ENCODE measurements around the gene ZC3H7B.
"Not testable (repeated sequence)": the region's sequence is repeated elsewhere in the genome, so short reads cannot be mapped to it uniquely, and the experiment has no call there.

Gene ZC3H7B

GRCh38 chr22:41285820-41286638, 15.3 kb upstream of the ZC3H7B start, which contains the start of gene RANGAP1:
Gene RANGAP1 (minus strand): TSS chr22:41286187. CDS start chr22:41281044, 5,143 bp downstream.
- DNase-seq = peak; percentile 100

GRCh38 chr22:41286639-41287091, 14.7 kb upstream of the ZC3H7B start:
- peak; percentile 75 for DNase-seq

GRCh38 chr22:41288245-41288946, 12.9 kb upstream of the ZC3H7B start:
- peak; percentile 32 for DNase-seq

- DNase-seq = no peak
Measured at GRCh38 chr22:41289671-41290070, 11.7 kb upstream of the ZC3H7B start.

GRCh38 chr22:41290262-41291221, 10.8 kb upstream of the ZC3H7B start:
- no peak for DNase-seq

GRCh38 chr22:41294816-41295215, 6.5 kb upstream of the ZC3H7B start:
- DNase-seq = not testable (repeated sequence)

- no peak for DNase-seq
Measured at GRCh38 chr22:41296826-41297667, 4.3 kb upstream of the ZC3H7B start.

- no peak for DNase-seq
Measured at GRCh38 chr22:41300661-41301060, 664 bp upstream of the ZC3H7B start.

- no peak for DNase-seq
Measured at GRCh38 chr22:41302021-41302767, 869 bp downstream of the ZC3H7B start.

- no peak for DNase-seq
Measured at GRCh38 chr22:41302811-41303210, 1.5 kb downstream of the ZC3H7B start.

GRCh38 chr22:41305646-41306045, 4.3 kb downstream of the ZC3H7B start:
- no peak for DNase-seq

GRCh38 chr22:41308054-41308453, 6.7 kb downstream of the ZC3H7B start:
- no peak for DNase-seq

GRCh38 chr22:41308544-41308947, 7.2 kb downstream of the ZC3H7B start:
- DNase-seq = no peak

- DNase-seq = no peak
Measured at GRCh38 chr22:41310336-41310735, 9.0 kb downstream of the ZC3H7B start.

- DNase-seq = no peak
Measured at GRCh38 chr22:41311487-41311886, 10.2 kb downstream of the ZC3H7B start.

- DNase-seq = no peak
Measured at GRCh38 chr22:41314821-41315220, 13.5 kb downstream of the ZC3H7B start.

GRCh38 chr22:41315586-41315985, 14.3 kb downstream of the ZC3H7B start:
- no peak for DNase-seq

GRCh38 chr22:41320416-41321240, 19.3 kb downstream of the ZC3H7B start:
- DNase-seq = no peak

GRCh38 chr22:41324821-41325528, 23.6 kb downstream of the ZC3H7B start:
- no peak for DNase-seq

- DNase-seq = no peak
Measured at GRCh38 chr22:41327124-41327523, 25.8 kb downstream of the ZC3H7B start.

All from NCI-H2171 treated with DMSO at 0.1 percent for 48 hours (cell line).